OCI-LY3 (cell line): ENCODE measurements around the gene SALL2.

Experiments used
- CTCF ChIP-seq: fragments of 200-600, 300-600 bp; sonication (generic); IDR thresholded peaks from 2 replicates; pipeline ENCODE4 v1.5.1; 2014; ENCODE audit warnings: antibody characterized with exemption, low read length, low read depth
- EZH2phosphoT487 ChIP-seq: fragments of 200-600 bp; shearing (Covaris generic); IDR thresholded peaks from 2 replicates; pipeline ENCODE4 v1.6.1; 2018; ENCODE audit warnings: antibody characterized with exemption, mixed run types, low read depth

- no peak for TF ChIP-seq EZH2phosphoT487
- no peak for TF ChIP-seq CTCF
These were observed 32.6 kb upstream of the SALL2 start for GRCh38 chr14:21558703-21559170.
